Smooth muscle cell (in vitro differentiated cells): ENCODE measurements around the gene MYO7B. TPM values are rescaled to one million over a fixed set of nuclear protein-coding genes. Genes with fewer than 3 reads are reported as not detected.

Experiments used
- DNase-seq: peaks from one replicate; lab custom pipeline; 2025; ENCODE audit not compliant: unreplicated experiment; lab: John Stamatoyannopoulos, UW
- H2AFZ ChIP-seq: fragments of 200-600 bp; sonication (generic); 2 replicates; pipeline ENCODE4 v1.6.0; 2016; ENCODE audit warnings: antibody characterized with exemption, low read depth, mild to moderate bottlenecking
- H3F3A ChIP-seq: fragments of 200-600 bp; sonication (generic); 2 replicates; pipeline ENCODE4 v1.6.0; 2017; ENCODE audit warnings: antibody characterized with exemption, low read depth
- H3K27ac ChIP-seq: fragments of 200-600 bp; sonication (generic); 2 replicates; pipeline ENCODE4 v1.5.1; 2016; ENCODE audit warnings: low read depth, mild to moderate bottlenecking
- H3K27me3 ChIP-seq: fragments of 200-600 bp; sonication (generic); 2 replicates; pipeline ENCODE4 v1.6.1; 2016; ENCODE audit warnings: low read depth, mild to moderate bottlenecking
- H3K36me3 ChIP-seq: fragments of 200-600 bp; sonication (generic); 2 replicates; pipeline ENCODE4 v1.5.1; 2016; ENCODE audit warnings: low read depth
- H3K4me1 ChIP-seq: fragments of 200-600 bp; sonication (generic); 2 replicates; pipeline ENCODE4 v1.5.1; 2016; ENCODE audit warnings: low read depth
- H3K4me2 ChIP-seq: fragments of 200-600 bp; sonication (generic); 2 replicates; pipeline ENCODE4 v1.6.0; 2016; ENCODE audit warnings: mild to moderate bottlenecking
- H3K4me3 ChIP-seq: fragments of 200-600 bp; sonication (generic); 2 replicates; pipeline ENCODE4 v1.5.1; 2016; ENCODE audit warnings: mild to moderate bottlenecking
- H3K79me2 ChIP-seq: fragments of 200-600 bp; sonication (generic); 2 replicates; pipeline ENCODE4 v1.6.0; 2016; ENCODE audit warnings: low read depth, mild to moderate bottlenecking
- H3K9ac ChIP-seq: fragments of 200-600 bp; sonication (generic); 2 replicates; pipeline ENCODE4 v1.6.0; 2016; ENCODE audit warnings: low read depth
- H3K9me3 ChIP-seq: fragments of 200-600 bp; sonication (generic); replicated peaks from 2 replicates; pipeline ENCODE4 v1.5.1; 2016; ENCODE audit warnings: low read depth
- H4K20me1 ChIP-seq: fragments of 200-600 bp; sonication (generic); 2 replicates; pipeline ENCODE4 v1.6.0; 2016; ENCODE audit warnings: low read depth
- CTCF ChIP-seq: fragments of 200-600 bp; sonication (generic); IDR thresholded peaks from 2 replicates; pipeline ENCODE4 v1.5.1; 2017; ENCODE audit warnings: borderline replicate concordance, mild to moderate bottlenecking, antibody characterized with exemption; ENCODE audit not compliant: insufficient read depth, poor library complexity, severe bottlenecking
- WGBS: methylation state at CpG from one replicate; pipeline ENCODE4 v1.1.7; 2016; ENCODE audit warnings: low lambda C conversion rate; 5-methylcytosine and 5-hydroxymethylcytosine counted together
- polyA plus RNA-seq: library from polyadenylated mRNA; unstranded; fragments of >200 nt; fragmentation: Nextera tagmentation; extraction: Ambion mirVana; gene quantifications from 2 replicates; pipeline ENCODE4 v1.2.1, GENCODE V29; 2016
- total RNA-seq: library from RNA; depleted of rRNA; stranded (reverse); fragments of >200 nt; gene quantifications from 2 replicates; pipeline ENCODE4 v1.2.3, GENCODE V29; 2014

MYO7B gene
- total and polyA plus RNA-seq, 2 experiments from 2014 or later: 0.09 to 0.35 TPM

- Histone ChIP-seq H3K9ac (no peak overlapping the region), H3F3A (no peaks in the 10 kb centered on the region), H4K20me1 (peaks cover 63% of the 10 kb centered on the region), H3K27me3 (peaks cover 16% of the 10 kb centered on the region), H3K79me2 (peaks cover 16% of the 10 kb centered on the region), H3K36me3 (no peaks in the 10 kb centered on the region), H3K27ac (no peak overlapping the region), H3K9me3 (no peaks in the 10 kb centered on the region), H3K4me1 (peaks cover 2% of the 10 kb centered on the region), H3K4me3 (no peak overlapping the region), H2AFZ (no peak overlapping the region), H3K4me2 (no peak overlapping the region)
- 85% methylated on average over 9 of the region's 9 CpGs for WGBS
- no peak for DNase-seq
- no peak for TF ChIP-seq CTCF
These were observed 126.5 kb downstream of the MYO7B start for GRCh38 chr2:127661949-127662510.

GRCh38 chr2:127662937-127663565 lies 127.6 kb downstream of the MYO7B start:
- no peak overlapping the region for H3K27ac ChIP-seq
- no peak overlapping the region for H3K4me2 ChIP-seq
- peaks cover 2% of the 10 kb centered on the region for H3K4me1 ChIP-seq
- no peak overlapping the region for H2AFZ ChIP-seq
- H4K20me1 ChIP-seq: peaks cover 66% of the 10 kb centered on the region
- H3K27me3 ChIP-seq: peaks cover 16% of the 10 kb centered on the region
- H3K9me3 ChIP-seq: no peaks in the 10 kb centered on the region
- TF ChIP-seq CTCF: no peak
- no peak overlapping the region for H3K4me3 ChIP-seq
- H3F3A ChIP-seq: no peaks in the 10 kb centered on the region
- H3K9ac ChIP-seq: no peak overlapping the region
- H3K79me2 ChIP-seq: peaks cover 23% of the 10 kb centered on the region
- DNase-seq: no peak
- no peaks in the 10 kb centered on the region for H3K36me3 ChIP-seq
- 78% methylated on average over 9 of the region's 9 CpGs for WGBS

- Histone ChIP-seq H3K27me3 (peaks cover 16% of the 10 kb centered on the region), H4K20me1 (peaks cover 65% of the 10 kb centered on the region), H3K4me2 (peak overlapping the region; percentile 80), H3K36me3 (no peaks in the 10 kb centered on the region), H3K79me2 (peaks cover 26% of the 10 kb centered on the region), H3K27ac (no peak overlapping the region), H2AFZ (no peak overlapping the region), H3K9ac (no peak overlapping the region), H3K9me3 (no peaks in the 10 kb centered on the region), H3K4me1 (peaks cover 2% of the 10 kb centered on the region), H3F3A (no peaks in the 10 kb centered on the region), H3K4me3 (peak overlapping the region; percentile 44)
- WGBS: 91% methylated on average over 5 of the region's 6 CpGs
- no peak for TF ChIP-seq CTCF
- no peak for DNase-seq
These were observed 128.1 kb downstream of the MYO7B start for GRCh38 chr2:127663566-127664064.
